HEK293T (cell line): ENCODE measurements around the gene PLXNA3.

ENCODE experiments used
- BHLHE40 ChIP-seq: fragments of 450-650 bp; IDR thresholded peaks from 2 replicates; pipeline ENCODE4 v1.6.1; 2016; ENCODE audit warnings: mild to moderate bottlenecking, moderate library complexity, borderline replicate concordance
- TARDBP ChIP-seq: fragments of 450-650 bp; IDR thresholded peaks from 2 replicates; pipeline ENCODE4 v1.6.1; 2016
- ZNF384 ChIP-seq: fragments of 450-650 bp; IDR thresholded peaks from 2 replicates; pipeline ENCODE4 v1.6.1; 2016

DNA sequence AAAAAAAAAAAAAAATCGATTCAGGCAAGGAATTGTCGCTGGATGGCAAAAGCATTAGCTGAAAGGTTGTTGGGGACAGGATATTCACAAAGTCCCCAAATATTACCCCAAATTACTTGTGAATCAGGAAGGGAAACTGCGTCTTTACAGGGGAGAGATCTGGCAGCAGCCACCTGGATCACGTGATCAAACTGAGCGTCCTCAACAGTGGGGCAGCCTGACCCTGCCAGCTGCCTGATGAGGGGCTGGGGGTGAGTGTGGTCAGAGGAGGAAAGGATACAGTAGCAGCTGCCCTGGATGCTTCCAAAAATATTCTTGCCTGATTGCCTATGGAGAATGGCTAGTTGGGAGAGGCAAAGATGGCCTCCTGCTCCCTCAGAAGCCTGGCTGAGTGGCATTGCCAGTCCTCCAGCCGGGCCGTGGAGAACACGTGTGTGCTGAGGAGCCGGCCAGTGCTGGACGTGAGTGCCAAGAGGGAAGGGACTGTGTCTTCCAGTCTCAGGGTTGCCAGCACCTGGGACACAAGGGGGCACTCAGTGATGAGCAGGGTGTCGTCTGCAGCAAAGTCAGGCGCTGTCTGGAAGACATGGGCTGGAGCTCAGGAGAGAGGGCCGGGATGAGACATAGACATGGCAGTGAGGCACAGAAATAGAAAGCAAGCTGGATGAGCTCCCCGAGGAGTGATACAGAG, 24.0 kb downstream of the PLXNA3 start:
- no peak for TF ChIP-seq TARDBP
- TF ChIP-seq BHLHE40, result no peak
- TF ChIP-seq ZNF384, result no peak
